Neural cell (in vitro differentiated cells): Measurements from ENCODE around the gene CSAD.

Experiments used
- EZH2 ChIP-seq: fragments of 200-600, 300-800 bp; shearing (Covaris generic), sonication (generic); IDR thresholded peaks from 2 replicates; pipeline ENCODE4 v1.6.1; 2014; ENCODE audit warnings: antibody characterized with exemption, low read length, borderline replicate concordance, mild to moderate bottlenecking; ENCODE audit not compliant: insufficient read depth, poor library complexity, severe bottlenecking
- MXI1 ChIP-seq: fragments of 450-650 bp; conservative IDR thresholded peaks from 2 replicates; pipeline ENCODE4 v1.6.1; 2014; ENCODE audit warnings: antibody characterized with exemption, mild to moderate bottlenecking; ENCODE audit not compliant: poor library complexity, severe bottlenecking
- POLR2AphosphoS5 ChIP-seq: IDR thresholded peaks from 2 replicates; pipeline ENCODE4 v1.6.1; 2012
- RAD21 ChIP-seq: fragments of 450-650 bp; conservative IDR thresholded peaks from 2 replicates; pipeline ENCODE4 v1.6.1; 2014; ENCODE audit warnings: antibody characterized with exemption, mild to moderate bottlenecking, moderate library complexity
- TAF1 ChIP-seq: IDR thresholded peaks from 2 replicates; pipeline ENCODE4 v1.6.1; 2012; ENCODE audit warnings: low read depth
- TF ChIP-seq, protein P1 (sequence below): fragments of 450-650 bp; IDR thresholded peaks from 2 replicates; pipeline ENCODE4 v1.5.1; 2014; ENCODE audit warnings: antibody characterized with exemption, mild to moderate bottlenecking, moderate library complexity; ENCODE audit not compliant: poor library complexity, severe bottlenecking

DNA sequence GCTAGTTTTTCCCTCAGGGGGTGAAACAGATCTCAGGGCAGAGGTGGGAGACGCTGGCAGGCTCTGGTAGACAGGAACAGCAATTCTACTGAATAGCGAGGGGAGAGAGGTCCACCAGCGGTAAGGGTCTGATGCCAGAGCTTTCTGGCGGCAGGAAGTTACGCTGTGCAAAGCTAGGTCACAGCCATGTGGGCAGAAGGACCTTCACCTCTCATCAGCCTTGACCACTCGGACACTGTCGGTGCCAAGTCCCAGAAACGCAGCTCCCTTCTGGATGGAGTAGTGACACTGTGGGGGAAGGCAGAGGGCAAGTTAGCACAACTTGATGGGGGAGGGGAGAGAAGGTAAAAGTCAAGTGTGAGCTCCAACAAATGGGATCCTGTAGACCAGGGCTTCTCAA is 10.5 kb downstream of the CSAD start:
- TF ChIP-seq POLR2AphosphoS5 = no peak
- TF ChIP-seq EZH2 = no peak
- TF ChIP-seq, protein P1, sequence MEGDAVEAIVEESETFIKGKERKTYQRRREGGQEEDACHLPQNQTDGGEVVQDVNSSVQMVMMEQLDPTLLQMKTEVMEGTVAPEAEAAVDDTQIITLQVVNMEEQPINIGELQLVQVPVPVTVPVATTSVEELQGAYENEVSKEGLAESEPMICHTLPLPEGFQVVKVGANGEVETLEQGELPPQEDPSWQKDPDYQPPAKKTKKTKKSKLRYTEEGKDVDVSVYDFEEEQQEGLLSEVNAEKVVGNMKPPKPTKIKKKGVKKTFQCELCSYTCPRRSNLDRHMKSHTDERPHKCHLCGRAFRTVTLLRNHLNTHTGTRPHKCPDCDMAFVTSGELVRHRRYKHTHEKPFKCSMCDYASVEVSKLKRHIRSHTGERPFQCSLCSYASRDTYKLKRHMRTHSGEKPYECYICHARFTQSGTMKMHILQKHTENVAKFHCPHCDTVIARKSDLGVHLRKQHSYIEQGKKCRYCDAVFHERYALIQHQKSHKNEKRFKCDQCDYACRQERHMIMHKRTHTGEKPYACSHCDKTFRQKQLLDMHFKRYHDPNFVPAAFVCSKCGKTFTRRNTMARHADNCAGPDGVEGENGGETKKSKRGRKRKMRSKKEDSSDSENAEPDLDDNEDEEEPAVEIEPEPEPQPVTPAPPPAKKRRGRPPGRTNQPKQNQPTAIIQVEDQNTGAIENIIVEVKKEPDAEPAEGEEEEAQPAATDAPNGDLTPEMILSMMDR = no peak
- no peak for TF ChIP-seq TAF1
- TF ChIP-seq RAD21 = no peak
- no peak for TF ChIP-seq MXI1
